ENCODE data around the gene PDGFB. TPM values are rescaled to one million over a fixed set of nuclear protein-coding genes. Genes with fewer than 3 reads are reported as not detected.
"Not testable (repeated sequence)": the region's sequence is repeated elsewhere in the genome, so short reads cannot be mapped to it uniquely, and the experiment has no call there.

Gene PDGFB
- total RNA-seq, 1 experiment from 2014 or later = 20.9 TPM

- in situ Hi-C loops (cut with HindIII; ENCODE audit: low pct_unique_long_range_greater_than_20kb, low sequenced_read_pairs) = no loop called here
- DNase-seq (ENCODE audit: low read depth) = no peak
Measured at GRCh38 chr22:39220450-39220849, 24.3 kb downstream of the PDGFB start.

GRCh38 chr22:39219071-39220039 is 25.4 kb downstream of the PDGFB start:
- in situ Hi-C loops (cut with HindIII; ENCODE audit: low pct_unique_long_range_greater_than_20kb, low sequenced_read_pairs) = no loop called here
- peak; percentile 38 for DNase-seq (ENCODE audit: low read depth)

- in situ Hi-C loops (cut with HindIII; ENCODE audit: low pct_unique_long_range_greater_than_20kb, low sequenced_read_pairs); DNase-seq (ENCODE audit: low read depth): not testable (repeated sequence)
Measured at GRCh38 chr22:39218432-39218831, 26.4 kb downstream of the PDGFB start.

- no peak for DNase-seq (ENCODE audit: low read depth)
- in situ Hi-C loops (cut with HindIII; ENCODE audit: low pct_unique_long_range_greater_than_20kb, low sequenced_read_pairs) = no loop called here
Measured at GRCh38 chr22:39216143-39216490, 28.7 kb downstream of the PDGFB start.

- in situ Hi-C loops (cut with HindIII; ENCODE audit: low pct_unique_long_range_greater_than_20kb, low sequenced_read_pairs) = no loop called here
- DNase-seq (ENCODE audit: low read depth) = no peak
Measured at GRCh38 chr22:39215426-39216142, 29.2 kb downstream of the PDGFB start.

- in situ Hi-C loops (cut with HindIII; ENCODE audit: low pct_unique_long_range_greater_than_20kb, low sequenced_read_pairs) = no loop called here
- DNase-seq (ENCODE audit: low read depth) = no peak
Measured at GRCh38 chr22:39215070-39215396, 29.7 kb downstream of the PDGFB start.

GRCh38 chr22:39214383-39215069 is 30.3 kb downstream of the PDGFB start:
- DNase-seq (ENCODE audit: low read depth) = peak; percentile 73

GRCh38 chr22:39214006-39214382 is 30.8 kb downstream of the PDGFB start:
- in situ Hi-C loops (cut with HindIII; ENCODE audit: low pct_unique_long_range_greater_than_20kb, low sequenced_read_pairs) = no loop called here
- peak; percentile 19 for DNase-seq (ENCODE audit: low read depth)

More at GRCh38 chr22:39214383-39215069, 30.3 kb downstream of the PDGFB start:
- in situ Hi-C loops (cut with HindIII; ENCODE audit: low pct_unique_long_range_greater_than_20kb, low sequenced_read_pairs) = no loop called here

- peak; percentile 92 for DNase-seq (ENCODE audit: low read depth)
- in situ Hi-C loops (cut with HindIII; ENCODE audit: low pct_unique_long_range_greater_than_20kb, low sequenced_read_pairs) = no loop called here
Measured at GRCh38 chr22:39212721-39213376, 31.9 kb downstream of the PDGFB start.

GRCh38 chr22:39209756-39210155 is 35.0 kb downstream of the PDGFB start:
- no peak for DNase-seq (ENCODE audit: low read depth)
- in situ Hi-C loops (cut with HindIII; ENCODE audit: low pct_unique_long_range_greater_than_20kb, low sequenced_read_pairs) = no loop called here

GRCh38 chr22:39208013-39208680 is 36.6 kb downstream of the PDGFB start:
- in situ Hi-C loops (cut with HindIII; ENCODE audit: low pct_unique_long_range_greater_than_20kb, low sequenced_read_pairs) = no loop called here
- DNase-seq (ENCODE audit: low read depth) = no peak

GRCh38 chr22:39207141-39208012 is 37.4 kb downstream of the PDGFB start:
- in situ Hi-C loops (cut with HindIII; ENCODE audit: low pct_unique_long_range_greater_than_20kb, low sequenced_read_pairs) = no loop called here
- DNase-seq (ENCODE audit: low read depth) = no peak

GRCh38 chr22:39206491-39206890 is 38.3 kb downstream of the PDGFB start:
- in situ Hi-C loops (cut with HindIII; ENCODE audit: low pct_unique_long_range_greater_than_20kb, low sequenced_read_pairs) = no loop called here
- no peak for DNase-seq (ENCODE audit: low read depth)

GRCh38 chr22:39205344-39206021 is 39.3 kb downstream of the PDGFB start:
- in situ Hi-C loops (cut with HindIII; ENCODE audit: low pct_unique_long_range_greater_than_20kb, low sequenced_read_pairs) = no loop called here
- DNase-seq (ENCODE audit: low read depth) = peak; percentile 79

- in situ Hi-C loops (cut with HindIII; ENCODE audit: low pct_unique_long_range_greater_than_20kb, low sequenced_read_pairs) = no loop called here
- no peak for DNase-seq (ENCODE audit: low read depth)
Measured at GRCh38 chr22:39204216-39204615, 40.6 kb downstream of the PDGFB start.

- in situ Hi-C loops (cut with HindIII; ENCODE audit: low pct_unique_long_range_greater_than_20kb, low sequenced_read_pairs) = no loop called here
- no peak for DNase-seq (ENCODE audit: low read depth)
Measured at GRCh38 chr22:39197578-39197977, 47.2 kb downstream of the PDGFB start.

GRCh38 chr22:39194098-39194497 is 50.7 kb downstream of the PDGFB start:
- DNase-seq (ENCODE audit: low read depth) = no peak
- in situ Hi-C loops (cut with HindIII; ENCODE audit: low pct_unique_long_range_greater_than_20kb, low sequenced_read_pairs) = no loop called here

Measured in Caki2 (cell line).